Sigmoid colon (tissue), 7 donors: ENCODE measurements around the gene RDH5. TPM values are rescaled to one million over a fixed set of nuclear protein-coding genes. Genes with fewer than 3 reads are reported as not detected.

Experiments used
- DNase-seq: peaks from one replicate; pipeline ENCODE4 v3.0.0-alpha.2; 2019
- H3K27ac ChIP-seq, 4 donors: fragments of 200-600 bp; sonication (generic); one replicate each; pipeline ENCODE4 v1.5.1; 2016 to 2019; ENCODE audit warnings: mild to moderate bottlenecking in 1 of 4
- H3K27me3 ChIP-seq, 3 donors: fragments of 200-600 bp; sonication (generic); one replicate each; pipeline ENCODE4 v1.5.1; 2019; ENCODE audit warnings: mild to moderate bottlenecking in 1 of 3
- H3K36me3 ChIP-seq, 4 donors: fragments of 200-600 bp; sonication (generic); one replicate each; pipeline ENCODE4 v1.5.1; 2016 to 2019
- H3K4me1 ChIP-seq, 4 donors: fragments of 200-600 bp; sonication (generic); one replicate each; pipeline ENCODE4 v1.5.1; 2017 to 2019
- H3K4me3 ChIP-seq, 4 donors: fragments of 200-600 bp; sonication (generic); one replicate each; pipeline ENCODE4 v1.5.1; 2017 to 2019; ENCODE audit warnings: mild to moderate bottlenecking in 2 of 4, moderate library complexity in 1 of 4
- H3K9me3 ChIP-seq, 4 donors: fragments of 200-600 bp in 3 of 4; sonication (generic) in 3 of 4; one replicate each; pipeline versions ENCODE4 v1.5.1 to v1.6.1; 2013 to 2019
- EP300 ChIP-seq, 4 donors: sonication (generic); formaldehyde crosslinking; IDR thresholded peaks; one replicate each; pipeline ENCODE4 v1.6.1; 2017; ENCODE audit warnings: antibody characterized with exemption in 4 of 4
- POLR2A ChIP-seq, 2 donors: fragments of 450-650 bp; IDR thresholded peaks; one replicate each; pipeline ENCODE4 v1.6.1; 2016; ENCODE audit warnings: antibody characterized with exemption in 2 of 2, mild to moderate bottlenecking in 2 of 2, moderate library complexity in 2 of 2
- POLR2AphosphoS5 ChIP-seq, 4 donors: sonication (generic); formaldehyde crosslinking; IDR thresholded peaks; one replicate each; pipeline ENCODE4 v1.6.1; 2017; ENCODE audit warnings: antibody characterized with exemption in 4 of 4
- WGBS, 2 donors: extraction: QIAGEN DNeasy Blood & Tissue Kit; methylation state at CpG; one replicate each; pipeline ENCODE4 v1.1.7; 2013; 5-methylcytosine and 5-hydroxymethylcytosine counted together
- intact Hi-C: fragments of 100-400 bp; cut with DNase I; formaldehyde crosslinking; loops from one replicate; pipeline ENCODE4 v1.15.1; 2023
- polyA plus RNA-seq, 3 donors: library from polyadenylated mRNA; stranded (reverse); fragments of 200-250 nt; gene quantifications; one replicate each; pipeline ENCODE4 v1.2.3, GENCODE V29; 2013
- total RNA-seq, 4 donors: library from RNA; depleted of rRNA; stranded (reverse); fragments of >200 nt; gene quantifications; one replicate each; pipeline ENCODE4 v1.1.0, GENCODE V29; 2016
- TF ChIP-seq, protein P1 (sequence below), 4 experiments: fragments of 450-650 bp in 3 of 4; fragments of 200-600 bp in 1 of 4; IDR thresholded peaks; one replicate each; pipeline ENCODE4 v1.5.1; 2016 to 2019; ENCODE audit warnings: antibody characterized with exemption in 4 of 4, mild to moderate bottlenecking in 3 of 4, moderate library complexity in 2 of 4
- donor health status: healthy with polysubstance abuse.
- donor health status: Bipolar disorder and iron deficiency.
- donor health status: healthy.

Gene RDH5
- total and polyA plus RNA-seq, 7 donors = 8.4 to 37.5 (median 30.7) TPM

DNA sequence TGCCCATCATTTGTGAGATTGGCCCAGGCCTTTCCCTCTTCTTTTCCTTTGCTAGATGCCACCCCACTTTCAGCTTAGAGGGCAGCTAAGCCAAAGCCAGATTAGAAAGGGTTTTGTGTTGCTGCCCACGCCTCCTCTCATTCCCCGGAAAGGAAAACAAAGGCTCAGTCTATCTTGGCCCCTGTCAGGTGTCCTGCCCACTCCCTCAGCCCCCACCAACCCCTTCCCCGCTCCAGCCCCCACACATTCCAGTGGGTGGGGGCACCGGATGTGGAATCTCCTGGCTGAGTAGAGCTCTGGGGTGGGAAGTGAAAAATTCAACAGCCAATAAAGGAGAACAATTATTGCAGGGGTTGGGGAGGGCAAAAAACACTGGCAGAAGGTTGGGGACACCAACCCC is 2.2 kb upstream of the RDH5 start:
- TF ChIP-seq POLR2A (IDR thresholded peaks at IDR 0.05) = no peak
- TF ChIP-seq, protein P1, sequence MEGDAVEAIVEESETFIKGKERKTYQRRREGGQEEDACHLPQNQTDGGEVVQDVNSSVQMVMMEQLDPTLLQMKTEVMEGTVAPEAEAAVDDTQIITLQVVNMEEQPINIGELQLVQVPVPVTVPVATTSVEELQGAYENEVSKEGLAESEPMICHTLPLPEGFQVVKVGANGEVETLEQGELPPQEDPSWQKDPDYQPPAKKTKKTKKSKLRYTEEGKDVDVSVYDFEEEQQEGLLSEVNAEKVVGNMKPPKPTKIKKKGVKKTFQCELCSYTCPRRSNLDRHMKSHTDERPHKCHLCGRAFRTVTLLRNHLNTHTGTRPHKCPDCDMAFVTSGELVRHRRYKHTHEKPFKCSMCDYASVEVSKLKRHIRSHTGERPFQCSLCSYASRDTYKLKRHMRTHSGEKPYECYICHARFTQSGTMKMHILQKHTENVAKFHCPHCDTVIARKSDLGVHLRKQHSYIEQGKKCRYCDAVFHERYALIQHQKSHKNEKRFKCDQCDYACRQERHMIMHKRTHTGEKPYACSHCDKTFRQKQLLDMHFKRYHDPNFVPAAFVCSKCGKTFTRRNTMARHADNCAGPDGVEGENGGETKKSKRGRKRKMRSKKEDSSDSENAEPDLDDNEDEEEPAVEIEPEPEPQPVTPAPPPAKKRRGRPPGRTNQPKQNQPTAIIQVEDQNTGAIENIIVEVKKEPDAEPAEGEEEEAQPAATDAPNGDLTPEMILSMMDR (IDR thresholded peaks at IDR 0.05) = no peak
- no peak for TF ChIP-seq EP300 (IDR thresholded peaks at IDR 0.05)
- TF ChIP-seq POLR2AphosphoS5 (IDR thresholded peaks at IDR 0.05) = no peak
- 34 to 63% methylated on average over 4 of the region's 4 CpGs for WGBS, 2 donors
- Histone ChIP-seq H3K4me1 (peaks cover 0 to 84% (median 80%) of the 10 kb centered on the region in 4 donors), H3K27ac (peak overlapping the region; percentile 100), H3K9me3 (no peaks in the 10 kb centered on the region), H3K27me3 (no peaks in the 10 kb centered on the region), H3K36me3 (no peaks in the 10 kb centered on the region), H3K4me3 (no peak overlapping the region)
- intact Hi-C loops = no loop called here
- no peak for DNase-seq

DNA sequence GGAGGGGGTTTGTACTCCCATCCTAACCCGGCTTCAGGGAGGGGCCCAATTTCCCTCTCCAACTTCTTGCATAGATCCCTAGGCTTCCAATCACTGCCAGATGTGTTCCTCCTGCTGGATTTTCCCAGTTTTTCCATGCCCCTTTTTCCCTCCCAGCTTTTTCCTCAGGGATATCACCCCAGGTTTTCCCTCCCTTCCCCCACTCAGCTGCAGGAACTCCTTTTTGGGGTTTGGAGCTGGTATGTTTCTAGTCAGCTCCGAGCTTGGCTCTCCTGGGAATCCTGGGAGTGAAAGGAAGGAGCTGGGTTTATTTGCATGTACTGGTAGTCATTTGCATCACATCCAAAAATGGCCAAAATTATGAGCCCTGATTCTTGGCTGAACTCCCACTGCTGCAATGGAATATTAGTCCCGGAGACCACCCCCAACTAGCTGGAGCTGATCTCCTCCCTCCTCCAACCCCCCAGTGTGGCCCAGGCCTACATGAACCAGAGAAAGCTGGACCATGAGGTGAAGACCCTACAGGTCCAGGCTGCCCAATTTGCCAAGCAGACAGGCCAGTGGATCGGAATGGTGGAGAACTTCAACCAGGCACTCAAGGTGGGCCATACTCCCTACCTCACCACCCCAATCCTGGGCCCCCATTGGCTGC is 1.4 kb upstream of the RDH5 start:
- 81 to 83% methylated on average over 4 of the region's 4 CpGs for WGBS, 2 donors
- peak overlapping the region; percentile 100 for H3K27ac ChIP-seq
- H3K4me1 ChIP-seq = peaks cover 0 to 85% (median 81%) of the 10 kb centered on the region in 4 donors
- H3K36me3 ChIP-seq = peaks cover 0 to under 1% (median 0%) of the 10 kb centered on the region in 4 donors
- no peaks in the 10 kb centered on the region for H3K9me3 ChIP-seq
- no peak for DNase-seq
- no peaks in the 10 kb centered on the region for H3K27me3 ChIP-seq
- no peak overlapping the region for H3K4me3 ChIP-seq
- intact Hi-C loops = no loop called here
- no peak for TF ChIP-seq POLR2AphosphoS5 (IDR thresholded peaks at IDR 0.05)
- no peak for TF ChIP-seq EP300 (IDR thresholded peaks at IDR 0.05)
- TF ChIP-seq, protein P1 (IDR thresholded peaks at IDR 0.05) = no peak
- no peak for TF ChIP-seq POLR2A (IDR thresholded peaks at IDR 0.05)

DNA sequence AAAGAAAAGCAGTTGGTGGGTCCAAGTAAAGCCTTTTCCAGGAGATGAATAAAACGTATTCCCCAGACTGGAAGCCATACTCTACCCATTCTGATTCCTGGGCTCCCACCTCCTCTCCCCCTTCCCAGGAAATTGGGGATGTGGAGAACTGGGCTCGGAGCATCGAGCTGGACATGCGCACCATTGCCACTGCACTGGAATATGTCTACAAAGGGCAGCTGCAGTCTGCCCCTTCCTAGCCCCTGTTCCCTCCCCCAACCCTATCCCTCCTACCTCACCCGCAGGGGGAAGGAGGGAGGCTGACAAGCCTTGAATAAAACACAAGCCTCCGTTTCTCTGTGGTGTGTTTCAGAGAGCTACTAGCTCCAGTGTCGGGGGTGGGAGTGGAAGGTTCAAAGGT is 822 bp upstream of the RDH5 start:
- H3K4me1 ChIP-seq = peaks cover 0 to 91% (median 85%) of the 10 kb centered on the region in 4 donors
- TF ChIP-seq EP300 (IDR thresholded peaks at IDR 0.05) = no peak
- no peak for TF ChIP-seq POLR2AphosphoS5 (IDR thresholded peaks at IDR 0.05)
- peaks cover 2 to 6% (median 5%) of the 10 kb centered on the region in 4 donors for H3K36me3 ChIP-seq
- peak overlapping the region; percentile 100 for H3K27ac ChIP-seq
- no peaks in the 10 kb centered on the region for H3K27me3 ChIP-seq
- H3K9me3 ChIP-seq = no peaks in the 10 kb centered on the region
- DNase-seq = no peak
- 60 to 76% methylated on average over 7 of the region's 7 CpGs for WGBS, 2 donors
- intact Hi-C loops = no loop called here
- H3K4me3 ChIP-seq = no peak overlapping the region

DNA sequence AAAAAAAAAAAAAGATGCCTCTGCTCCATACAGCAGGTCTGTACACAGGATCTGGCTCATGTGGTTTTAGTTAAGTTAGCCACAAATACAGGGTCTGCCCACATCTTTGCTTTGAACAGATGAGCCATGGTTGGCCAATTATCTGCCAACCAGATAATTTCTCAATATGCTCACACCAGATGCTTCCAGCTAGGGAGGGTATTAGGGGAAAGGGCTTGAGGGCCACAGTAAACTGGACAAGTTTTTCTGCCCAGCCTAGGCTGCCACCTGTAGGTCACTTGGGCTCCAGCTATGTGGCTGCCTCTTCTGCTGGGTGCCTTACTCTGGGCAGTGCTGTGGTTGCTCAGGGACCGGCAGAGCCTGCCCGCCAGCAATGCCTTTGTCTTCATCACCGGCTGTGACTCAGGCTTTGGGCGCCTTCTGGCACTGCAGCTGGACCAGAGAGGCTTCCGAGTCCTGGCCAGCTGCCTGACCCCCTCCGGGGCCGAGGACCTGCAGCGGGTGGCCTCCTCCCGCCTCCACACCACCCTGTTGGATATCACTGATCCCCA is 776 bp downstream of the RDH5 start:
- H3K27me3 ChIP-seq = no peaks in the 10 kb centered on the region
- H3K36me3 ChIP-seq = peaks cover 13 to 22% (median 16%) of the 10 kb centered on the region in 4 donors
- H3K4me1 ChIP-seq = peaks cover 0 to 91% (median 90%) of the 10 kb centered on the region in 4 donors
- peak in 3 of 4 donors; percentile 58 to 70 (median 60) for TF ChIP-seq POLR2AphosphoS5 (IDR thresholded peaks at IDR 0.05)
- TF ChIP-seq EP300 (IDR thresholded peaks at IDR 0.05) = no peak
- no peak for TF ChIP-seq POLR2A (IDR thresholded peaks at IDR 0.05)
- TF ChIP-seq, protein P1 (IDR thresholded peaks at IDR 0.05) = peak in 3 of 4 experiments; percentile 48 to 64 (median 52)
- H3K27ac ChIP-seq = peak overlapping the region; percentile 100
- no peaks in the 10 kb centered on the region for H3K9me3 ChIP-seq
- H3K4me3 ChIP-seq = peak overlapping the region in 3 of 4 donors; percentile 9 to 31 (median 22)
- intact Hi-C loops = loop anchor here (1.0 kb wide), 1 partner anchor 39 kb away; no protein-coding TSS in a partner anchor
- peak; percentile 95 for DNase-seq
- 18 to 55% methylated on average over 9 of the region's 9 CpGs for WGBS, 2 donors

DNA sequence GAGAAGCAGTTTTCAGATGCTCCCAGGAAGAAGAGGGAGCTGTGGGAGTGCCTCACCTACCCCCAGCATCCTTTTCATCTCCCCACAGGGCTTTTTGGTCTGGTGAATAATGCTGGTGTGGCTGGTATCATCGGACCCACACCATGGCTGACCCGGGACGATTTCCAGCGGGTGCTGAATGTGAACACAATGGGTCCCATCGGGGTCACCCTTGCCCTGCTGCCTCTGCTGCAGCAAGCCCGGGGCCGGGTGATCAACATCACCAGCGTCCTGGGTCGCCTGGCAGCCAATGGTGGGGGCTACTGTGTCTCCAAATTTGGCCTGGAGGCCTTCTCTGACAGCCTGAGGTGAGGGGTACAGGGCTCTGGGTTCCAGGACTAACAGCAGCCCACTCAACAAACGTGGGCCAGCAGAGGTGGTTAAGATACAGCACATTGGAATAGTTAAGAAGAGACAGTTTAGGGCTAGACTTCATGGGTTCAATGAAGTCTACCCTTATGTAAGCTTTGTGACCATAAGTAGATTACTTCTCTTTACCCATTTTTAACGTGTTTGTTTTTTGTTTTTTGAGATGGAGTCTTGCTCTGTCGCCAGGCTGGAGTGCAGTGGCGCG is 1.5 kb downstream of the RDH5 start:
- peak overlapping the region in 3 of 4 donors; percentile 2 to 31 (median 9) for H3K4me3 ChIP-seq
- DNase-seq = no peak
- H3K9me3 ChIP-seq = no peaks in the 10 kb centered on the region
- H3K27me3 ChIP-seq = no peaks in the 10 kb centered on the region
- peaks cover 14 to 30% (median 20%) of the 10 kb centered on the region in 4 donors for H3K36me3 ChIP-seq
- intact Hi-C loops = loop anchor here (1.0 kb wide), 1 partner anchor 39 kb away; no protein-coding TSS in a partner anchor
- peak overlapping the region; percentile 100 for H3K27ac ChIP-seq
- H3K4me1 ChIP-seq = peaks cover 0 to 96% (median 94%) of the 10 kb centered on the region in 4 donors
- 72 to 82% methylated on average over 14 of the region's 14 CpGs for WGBS, 2 donors
- TF ChIP-seq POLR2A (IDR thresholded peaks at IDR 0.05) (no peak), EP300 (IDR thresholded peaks at IDR 0.05) (no peak), POLR2AphosphoS5 (IDR thresholded peaks at IDR 0.05) (no peak)
- TF ChIP-seq, protein P1 (IDR thresholded peaks at IDR 0.05) = no peak
